Adrenal gland (tissue), 5 donors: ENCODE data around the gene MGMT.

Experiments used
- POLR2A ChIP-seq, 2 donors: fragments of 450-650 bp; IDR thresholded peaks; one replicate each; pipeline ENCODE4 v1.6.1; 2017; ENCODE audit warnings: antibody characterized with exemption in 2 of 2, mild to moderate bottlenecking in 2 of 2, moderate library complexity in 1 of 2
- TF ChIP-seq, protein P1 (sequence below), 6 experiments: fragments of 450-650 bp in 4 of 6; fragments of 200-600 bp in 2 of 6; sonication (generic) in 1 of 6; IDR thresholded peaks; 1 replicate in 5 of 6; 2 replicates in 1 of 6; pipeline versions ENCODE4 v1.5.1 to v1.8.0; 2016 to 2021; ENCODE audit warnings: antibody characterized with exemption in 6 of 6, mild to moderate bottlenecking in 2 of 6, moderate library complexity in 1 of 6
- donor health status: DM: no; HTN: no; CAD: no.

DNA sequence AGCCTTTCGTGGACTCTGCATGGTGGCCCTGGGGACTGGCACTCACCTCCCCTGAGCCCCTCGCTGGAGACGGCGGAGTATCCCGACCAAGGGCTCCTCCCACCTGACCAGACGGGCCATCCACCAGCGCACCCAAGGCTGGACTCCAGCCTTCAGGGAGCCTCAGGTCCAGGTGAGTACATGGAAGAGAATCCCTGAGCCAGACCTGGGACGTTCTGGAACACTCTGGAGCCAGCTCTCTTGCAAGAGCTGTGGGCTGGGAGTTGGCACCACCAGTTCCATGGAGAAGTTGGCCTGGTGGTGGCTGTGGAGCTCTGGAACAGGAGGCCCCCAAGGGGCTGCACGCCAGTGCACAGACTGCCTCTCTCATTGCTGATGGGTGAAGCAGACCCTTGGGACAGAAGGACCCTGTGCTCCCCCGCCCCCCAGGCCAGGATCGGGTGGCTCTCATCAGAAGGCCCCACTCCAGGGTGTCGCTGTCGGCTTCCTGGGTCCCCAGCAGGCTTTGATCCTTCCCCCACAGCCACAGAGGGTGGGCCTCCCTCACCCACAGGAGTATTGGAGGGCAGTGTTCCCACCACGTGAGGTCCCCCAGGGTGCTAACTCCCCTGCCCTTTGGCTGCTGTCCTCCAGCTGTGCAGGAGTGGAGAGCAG is 307.2 kb downstream of the MGMT start:
- TF ChIP-seq, protein P1, sequence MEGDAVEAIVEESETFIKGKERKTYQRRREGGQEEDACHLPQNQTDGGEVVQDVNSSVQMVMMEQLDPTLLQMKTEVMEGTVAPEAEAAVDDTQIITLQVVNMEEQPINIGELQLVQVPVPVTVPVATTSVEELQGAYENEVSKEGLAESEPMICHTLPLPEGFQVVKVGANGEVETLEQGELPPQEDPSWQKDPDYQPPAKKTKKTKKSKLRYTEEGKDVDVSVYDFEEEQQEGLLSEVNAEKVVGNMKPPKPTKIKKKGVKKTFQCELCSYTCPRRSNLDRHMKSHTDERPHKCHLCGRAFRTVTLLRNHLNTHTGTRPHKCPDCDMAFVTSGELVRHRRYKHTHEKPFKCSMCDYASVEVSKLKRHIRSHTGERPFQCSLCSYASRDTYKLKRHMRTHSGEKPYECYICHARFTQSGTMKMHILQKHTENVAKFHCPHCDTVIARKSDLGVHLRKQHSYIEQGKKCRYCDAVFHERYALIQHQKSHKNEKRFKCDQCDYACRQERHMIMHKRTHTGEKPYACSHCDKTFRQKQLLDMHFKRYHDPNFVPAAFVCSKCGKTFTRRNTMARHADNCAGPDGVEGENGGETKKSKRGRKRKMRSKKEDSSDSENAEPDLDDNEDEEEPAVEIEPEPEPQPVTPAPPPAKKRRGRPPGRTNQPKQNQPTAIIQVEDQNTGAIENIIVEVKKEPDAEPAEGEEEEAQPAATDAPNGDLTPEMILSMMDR (IDR thresholded peaks at IDR 0.05), result no peak
- no peak for TF ChIP-seq POLR2A (IDR thresholded peaks at IDR 0.05)
